Heart right ventricle (tissue), 16 donors: ENCODE results near the gene SPACA5. TPM values are rescaled to one million over a fixed set of nuclear protein-coding genes. Genes with fewer than 3 reads are reported as not detected.
"Not testable (repeated sequence)": the region's sequence is repeated elsewhere in the genome, so short reads cannot be mapped to it uniquely, and the experiment has no call there.

Experiments
- ATAC-seq, 8 donors: fragments of 200-7000 bp; cut with Tn5 transposase; one replicate each; pipeline ENCODE4 v1.9.1; 2020; ENCODE audit warnings: mild to moderate bottlenecking in 8 of 8, moderate library complexity in 8 of 8, moderate number of reproducible peaks in 1 of 8
- DNase-seq, 2 donors: peaks; one replicate each; pipeline ENCODE4 v3.0.0-alpha.2; 2020
- H3K27ac ChIP-seq, 10 donors: fragments of 200-600 bp; sonication (generic) in 2 of 10; one replicate each; pipeline versions ENCODE4 v1.5.0 to v1.8.0; 2020 to 2022; ENCODE audit warnings: mild to moderate bottlenecking in 3 of 10
- H3K27me3 ChIP-seq, 7 donors: fragments of 200-600 bp; one replicate each; pipeline ENCODE4 v1.8.0; 2021 to 2022; ENCODE audit warnings: mild to moderate bottlenecking in 2 of 7
- H3K36me3 ChIP-seq, 9 donors: fragments of 200-600 bp; sonication (generic) in 1 of 9; one replicate each; pipeline versions ENCODE4 v1.5.0 to v1.8.0; 2020 to 2022; ENCODE audit warnings: mild to moderate bottlenecking in 2 of 9
- H3K4me1 ChIP-seq, 9 donors: fragments of 200-600 bp; sonication (generic) in 1 of 9; one replicate each; pipeline versions ENCODE4 v1.5.0 to v1.8.0; 2020 to 2022; ENCODE audit warnings: mild to moderate bottlenecking in 4 of 9
- H3K4me3 ChIP-seq, 10 donors: fragments of 200-600 bp; sonication (generic) in 2 of 10; one replicate each; pipeline versions ENCODE4 v1.5.0 to v1.8.0; 2020 to 2022; ENCODE audit warnings: mild to moderate bottlenecking in 7 of 10, moderate library complexity in 2 of 10
- H3K9me3 ChIP-seq, 11 donors: fragments of 200-600 bp in 10 of 11; sonication (generic) in 2 of 11; one replicate each; pipeline versions ENCODE4 v1.5.0 to v1.8.0; 2013 to 2022; ENCODE audit warnings: mild to moderate bottlenecking in 2 of 11, control low read depth in 1 of 11, moderate library complexity in 1 of 11
- CTCF ChIP-seq, 9 donors: fragments of 200-600 bp; sonication (generic) in 2 of 9; IDR thresholded peaks; one replicate each; pipeline versions ENCODE4 v1.5.0 to v1.8.0; 2021 to 2022; ENCODE audit warnings: antibody characterized with exemption in 9 of 9, mild to moderate bottlenecking in 5 of 9, moderate library complexity in 1 of 9
- whole genome bisulfite sequencing, 2 donors: extraction: QIAGEN DNeasy Blood & Tissue Kit; methylation state at CpG; one replicate each; pipeline ENCODE4 v1.1.7; 2013; ENCODE audit warnings: inconsistent platforms in 1 of 2; 5-methylcytosine and 5-hydroxymethylcytosine counted together
- intact Hi-C, 10 donors: fragments of 100-400 bp; cut with DNase I; formaldehyde crosslinking; loops; one replicate each; pipeline versions ENCODE4 v1.11.1 to v1.14.2; 2022
- polyA plus RNA-seq, 2 donors: library from polyadenylated mRNA; stranded (reverse); fragments of 200-250 nt; gene quantifications; one replicate each; pipeline ENCODE4 v1.2.3, GENCODE V29; 2013
- total RNA-seq, 10 donors: library from RNA; stranded (reverse); fragmentation: NEBNext Ultra II Directional in 3 of 10; extraction: Animal tissue kit (Norgen Biotek cat#: 25700) in 3 of 10; gene quantifications; one replicate each; pipeline versions ENCODE4 v1.2.1 to v1.2.4, GENCODE V29; 2021 to 2023
- donor health status: Arrhythmogenic right ventricular cardiomyopathy.
- donor health status: ischemic (EF 13 %, LVEDD 7.1; RV severe dilation, severe dysfunction).
- donor health status: healthy with polysubstance abuse.
- donor health status: DM: no; HTN: yes; CAD: no.
- donor health status: DM: no; HTN: no; CAD: no.
- donor health status: ischemic (EF 25% LVEDD 6.9; RV normal size, moderate dysfunction).
- donor health status: ischemic (EF 25% LVEDD 5.7; RV mildly dilated, moderate dysfunction).
- donor health status: healthy.
- donor health status: DM: yes; HTN: yes; CAD: no.
- donor health status: Ischemic cardiomyopathy.
- donor health status: ischemic (EF 35%, LVEDD 5.7; RV mildly dilated, moderate dysfunction).
- donor health status: nonischemic (EF 11% LVEDD 7.7; RV severe dilation, severe dysfunction).
- donor health status: DM: yes; HTN: yes; CAD: no.
- donor health status: PGD.
- donor health status: ischemic (EF 29% LVEDD 5.4; RV normal size, mild dysfunction).
- donor health status: nonischemic (EF 23%, LVEDD 6.1; RV moderate dilation, normal function).

Gene SPACA5
- total and polyA plus RNA-seq, 12 donors = not detected

- peaks cover 0 to 11% (median 7%) of the 10 kb centered on the region in 9 donors for H3K4me1 ChIP-seq
- peaks cover 0 to 3% (median 0%) of the 10 kb centered on the region in 9 donors for H3K36me3 ChIP-seq
- peak overlapping the region; percentile 32 to 66 (median 64) for H3K4me3 ChIP-seq
- ATAC-seq = peak in 6 of 8 donors; percentile 4 to 51 (median 18)
- no peak for TF ChIP-seq CTCF (IDR thresholded peaks at IDR 0.05)
- H3K9me3 ChIP-seq = peaks cover 0 to 5% (median 0%) of the 10 kb centered on the region in 11 donors
- peak in 1 of 2 donors; percentile 5 for DNase-seq
- no peaks in the 10 kb centered on the region for H3K27me3 ChIP-seq
- peak overlapping the region in 9 of 10 donors; percentile 50 to 83 (median 66) for H3K27ac ChIP-seq
- WGBS, 2 donors = 0 to 3% methylated on average over 9 to 18 of the region's 18 CpGs
- intact Hi-C loops = no loop called here
Observed at GRCh38 chrX:48003367-48003757, 3.4 kb upstream of the SPACA5 start.

- H3K9me3 ChIP-seq = peaks cover 0 to 3% (median 0%) of the 10 kb centered on the region in 11 donors
- peak within 1 kb of the TSS in 9 of 10 donors; percentile 50 to 83 (median 66) for H3K27ac ChIP-seq
- peaks cover 0 to 11% (median 7%) of the 10 kb centered on the region in 9 donors for H3K4me1 ChIP-seq
- H3K36me3 ChIP-seq = peaks cover 0 to 3% (median 0%) of the 10 kb centered on the region in 9 donors
- peak; percentile 92 for DNase-seq
- H3K4me3 ChIP-seq = peak within 1 kb of the TSS; percentile 32 to 66 (median 64)
- 0 to 1% methylated on average over 33 to 34 of the region's 34 CpGs for WGBS, 2 donors
- TF ChIP-seq CTCF (IDR thresholded peaks at IDR 0.05) = no peak
- intact Hi-C loops = no loop called here
- no peaks in the 10 kb centered on the region for H3K27me3 ChIP-seq
- peak; percentile 96 to 100 (median 99) for ATAC-seq
Observed at GRCh38 chrX:48003758-48004457, 2.9 kb upstream of the SPACA5 start, which contains the start of gene ZNF182. ZNF182 (minus strand) TSS chrX:48003989; CDS start chrX:48002609, 1,380 bp downstream.

GRCh38 chrX:48009445-48009960, 2.7 kb downstream of the SPACA5 start:
- not testable (repeated sequence) for ATAC-seq, H3K4me1 ChIP-seq
- WGBS, 2 donors = no CpG with 5 or more reads among the region's 2 CpGs

GRCh38 chrX:48016583-48017310, 10.0 kb downstream of the SPACA5 start:
- 95 to 97% methylated on average over 13 to 24 of the region's 46 CpGs for WGBS, 2 donors
- ATAC-seq, intact Hi-C loops: not testable (repeated sequence)

More at GRCh38 chrX:48009445-48009960, 2.7 kb downstream of the SPACA5 start:
- intact Hi-C loops, DNase-seq, H3K9me3 ChIP-seq, H3K27me3 ChIP-seq, H3K27ac ChIP-seq, H3K4me3 ChIP-seq, H3K36me3 ChIP-seq: not testable (repeated sequence)

GRCh38 chrX:48019892-48020291, 13.1 kb downstream of the SPACA5 start:
- H3K9me3 ChIP-seq, ATAC-seq, H3K27ac ChIP-seq, H3K36me3 ChIP-seq, H3K4me3 ChIP-seq, H3K4me1 ChIP-seq, DNase-seq, H3K27me3 ChIP-seq: not testable (repeated sequence)
- intact Hi-C loops = loop anchor here in 7 of 10 donors (5.0 to 10.0 kb wide), 8 partner anchors 55 to 475 kb away; partner anchors contain the start of genes ZNF81 (in 4 of the 7), ELK1 (in 3 of the 7), UXT (in 3 of the 7) and ARAF (in 1 of the 7)
- WGBS, 2 donors = no CpG with 5 or more reads among the region's 1 CpG

More at GRCh38 chrX:48016583-48017310, 10.0 kb downstream of the SPACA5 start:
- H3K36me3 ChIP-seq, DNase-seq, H3K27ac ChIP-seq, H3K9me3 ChIP-seq, H3K4me3 ChIP-seq, H3K4me1 ChIP-seq, H3K27me3 ChIP-seq: not testable (repeated sequence)

GRCh38 chrX:48020472-48020871, 13.7 kb downstream of the SPACA5 start:
- H3K9me3 ChIP-seq, H3K4me1 ChIP-seq, H3K36me3 ChIP-seq, H3K27me3 ChIP-seq, ATAC-seq, DNase-seq: not testable (repeated sequence)
- intact Hi-C loops = loop anchor here in 7 of 10 donors (5.0 to 10.0 kb wide), 8 partner anchors 56 to 476 kb away; partner anchors contain the start of genes ZNF81 (in 4 of the 7), ELK1 (in 3 of the 7), UXT (in 3 of the 7) and ARAF (in 1 of the 7)
- 47 to 50% methylated on average over 11 of the region's 11 CpGs for WGBS, 2 donors
- Histone ChIP-seq H3K4me3 (peak overlapping the region in 7 of 10 donors; percentile 48 to 66 (median 63)), H3K27ac (peak overlapping the region in 5 of 10 donors; percentile 71 to 95 (median 91))
